Measurements from ENCODE around the gene MOB1B.

MOB1B gene

GRCh38 chr4:70873216-70873615, 29.0 kb upstream of the MOB1B start:
- no peak overlapping the region for H3K4me3 ChIP-seq (ENCODE audit: control insufficient read depth, low read depth, low read length)
- no peak for DNase-seq (ENCODE audit: low read depth)
- TF ChIP-seq, protein P1, sequence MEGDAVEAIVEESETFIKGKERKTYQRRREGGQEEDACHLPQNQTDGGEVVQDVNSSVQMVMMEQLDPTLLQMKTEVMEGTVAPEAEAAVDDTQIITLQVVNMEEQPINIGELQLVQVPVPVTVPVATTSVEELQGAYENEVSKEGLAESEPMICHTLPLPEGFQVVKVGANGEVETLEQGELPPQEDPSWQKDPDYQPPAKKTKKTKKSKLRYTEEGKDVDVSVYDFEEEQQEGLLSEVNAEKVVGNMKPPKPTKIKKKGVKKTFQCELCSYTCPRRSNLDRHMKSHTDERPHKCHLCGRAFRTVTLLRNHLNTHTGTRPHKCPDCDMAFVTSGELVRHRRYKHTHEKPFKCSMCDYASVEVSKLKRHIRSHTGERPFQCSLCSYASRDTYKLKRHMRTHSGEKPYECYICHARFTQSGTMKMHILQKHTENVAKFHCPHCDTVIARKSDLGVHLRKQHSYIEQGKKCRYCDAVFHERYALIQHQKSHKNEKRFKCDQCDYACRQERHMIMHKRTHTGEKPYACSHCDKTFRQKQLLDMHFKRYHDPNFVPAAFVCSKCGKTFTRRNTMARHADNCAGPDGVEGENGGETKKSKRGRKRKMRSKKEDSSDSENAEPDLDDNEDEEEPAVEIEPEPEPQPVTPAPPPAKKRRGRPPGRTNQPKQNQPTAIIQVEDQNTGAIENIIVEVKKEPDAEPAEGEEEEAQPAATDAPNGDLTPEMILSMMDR (IDR thresholded peaks at IDR 0.05; ENCODE audit: control insufficient read depth, insufficient read depth, low read depth, low read length, missing control alignments), result no peak

DNA sequence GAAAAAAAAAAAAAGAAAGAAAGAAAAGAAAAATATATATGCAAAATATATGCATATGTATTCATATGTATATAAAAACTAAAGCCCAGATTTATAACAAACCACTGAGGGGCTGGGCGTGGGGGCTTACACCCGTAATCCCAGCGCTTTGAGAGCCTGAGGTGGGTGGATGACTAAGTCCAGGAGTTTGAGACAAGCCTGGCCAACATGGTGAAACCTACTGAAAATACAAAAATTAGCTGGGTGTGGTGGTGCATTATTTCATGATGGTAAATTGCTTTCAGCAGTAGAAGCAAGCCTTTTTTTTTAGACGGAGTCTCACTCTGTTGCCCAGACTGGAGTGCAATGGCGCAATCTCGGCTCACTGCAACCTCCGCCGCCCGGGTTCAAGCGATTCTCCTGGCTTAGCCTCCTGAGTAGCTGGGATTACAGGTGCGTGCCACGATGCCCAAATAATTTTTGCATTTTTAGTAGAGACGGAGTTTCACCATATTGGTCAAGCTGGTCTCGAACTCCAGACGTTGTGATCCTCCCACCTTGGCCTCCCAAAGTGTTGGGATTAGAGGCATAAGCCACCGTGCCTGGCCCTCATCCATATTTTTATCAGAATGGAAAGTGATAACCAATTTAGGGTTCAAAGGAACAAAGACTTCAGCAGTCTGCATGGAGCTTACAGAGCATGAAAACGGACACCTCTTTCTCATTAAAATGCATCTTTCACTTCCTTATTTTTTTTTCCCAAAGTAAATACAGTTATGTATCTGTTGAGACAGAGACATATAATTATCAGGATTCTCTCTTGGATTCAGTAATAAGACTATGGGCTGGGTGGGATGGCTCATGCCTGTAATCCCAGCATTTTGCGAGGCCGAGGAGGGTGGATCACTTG, 27.7 kb upstream of the MOB1B start:
- no peak for DNase-seq (ENCODE audit: low read depth)
- TF ChIP-seq, protein P1 (IDR thresholded peaks at IDR 0.05; ENCODE audit: control insufficient read depth, insufficient read depth, low read depth, low read length, missing control alignments), result no peak
- no peak overlapping the region for H3K4me3 ChIP-seq (ENCODE audit: control insufficient read depth, low read depth, low read length)

- TF ChIP-seq, protein P1 (IDR thresholded peaks at IDR 0.05; ENCODE audit: control insufficient read depth, insufficient read depth, low read depth, low read length, missing control alignments), result no peak
- DNase-seq (ENCODE audit: low read depth), result no peak
- H3K4me3 ChIP-seq (ENCODE audit: control insufficient read depth, low read depth, low read length), result no peak overlapping the region
These were observed 24.6 kb upstream of the MOB1B start for GRCh38 chr4:70877556-70877955.

DNA sequence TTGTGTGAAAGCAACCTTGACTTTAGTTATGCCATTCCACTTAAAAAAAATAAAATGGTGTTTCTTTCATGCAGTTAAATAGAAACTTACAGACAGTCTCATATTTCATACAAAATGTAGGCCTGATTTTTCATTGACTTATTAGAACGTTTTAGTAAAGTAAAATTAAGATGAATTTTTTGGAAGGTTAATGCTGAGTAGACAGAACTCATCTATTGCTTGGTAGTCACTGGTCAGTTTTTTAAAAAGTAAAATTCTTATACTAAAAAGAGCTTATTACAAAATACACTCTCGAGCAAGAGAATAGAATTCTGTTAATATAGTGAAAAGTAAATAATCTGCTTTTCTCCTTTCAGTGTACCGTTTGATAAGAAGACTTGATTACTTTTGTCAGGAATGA, 21.4 kb upstream of the MOB1B start:
- DNase-seq (ENCODE audit: low read depth), result no peak
- TF ChIP-seq, protein P1 (IDR thresholded peaks at IDR 0.05; ENCODE audit: control insufficient read depth, insufficient read depth, low read depth, low read length, missing control alignments), result no peak
- no peak overlapping the region for H3K4me3 ChIP-seq (ENCODE audit: control insufficient read depth, low read depth, low read length)

DNA sequence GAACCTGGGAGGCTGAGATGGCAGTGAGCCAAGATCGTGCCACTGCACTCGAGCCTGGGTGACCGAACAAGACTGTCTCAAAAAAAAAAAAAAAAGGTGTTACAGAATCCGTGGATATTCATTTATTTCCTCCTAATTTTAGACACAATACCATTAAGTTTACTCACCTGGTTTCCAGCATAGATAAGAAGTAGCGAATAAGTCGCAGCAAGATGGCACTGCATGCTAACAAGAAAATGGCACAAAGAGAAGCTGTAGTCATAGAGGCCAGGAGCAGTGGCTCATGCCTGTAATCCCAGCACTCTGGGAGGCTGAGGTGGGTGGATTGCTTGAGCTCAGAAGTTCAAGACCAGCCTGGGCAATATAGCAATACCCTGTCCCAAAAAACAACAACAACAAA, 17.0 kb upstream of the MOB1B start:
- TF ChIP-seq, protein P1 (IDR thresholded peaks at IDR 0.05; ENCODE audit: control insufficient read depth, insufficient read depth, low read depth, low read length, missing control alignments), result no peak
- H3K4me3 ChIP-seq (ENCODE audit: control insufficient read depth, low read depth, low read length), result no peak overlapping the region
- no peak for DNase-seq (ENCODE audit: low read depth)

DNA sequence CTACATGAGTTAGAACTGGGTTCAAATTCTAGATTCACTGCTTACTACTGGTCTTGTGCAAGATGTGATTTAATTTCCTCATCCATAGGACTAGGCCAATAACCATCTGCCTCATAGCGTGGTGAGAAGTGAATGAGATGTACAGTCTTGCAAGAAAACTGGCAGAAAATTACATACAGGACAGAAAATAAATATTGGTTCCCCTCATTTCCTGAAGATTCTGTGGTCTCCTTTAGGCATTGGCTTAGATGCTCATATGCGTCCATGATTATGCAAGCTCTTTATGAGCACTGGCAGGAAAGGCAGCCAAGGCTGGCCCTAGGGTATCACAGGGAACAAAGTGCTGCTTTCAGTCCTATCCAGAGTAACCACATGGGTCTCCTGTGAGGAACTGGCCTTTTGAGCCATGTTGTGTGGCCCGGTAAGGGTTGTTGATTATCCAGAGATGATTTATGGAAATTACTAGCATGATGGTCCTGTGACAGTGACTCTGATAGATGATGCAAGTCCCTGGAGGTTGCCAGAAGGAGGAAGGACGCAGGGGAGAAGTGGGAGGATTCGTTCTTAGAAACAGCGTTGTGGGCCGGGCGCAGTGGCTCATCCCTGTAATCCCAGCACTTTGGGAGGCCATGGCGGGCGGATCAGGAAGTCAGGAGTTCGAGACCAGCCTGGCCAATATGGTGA, 9.9 kb upstream of the MOB1B start:
- H3K4me3 ChIP-seq (ENCODE audit: control insufficient read depth, low read depth, low read length), result no peak overlapping the region
- TF ChIP-seq, protein P1 (IDR thresholded peaks at IDR 0.05; ENCODE audit: control insufficient read depth, insufficient read depth, low read depth, low read length, missing control alignments), result no peak
- no peak for DNase-seq (ENCODE audit: low read depth)

All from AG09309 (cell line).